Spleen (tissue), 11 donors: ENCODE measurements around the gene FHIT. TPM values are rescaled to one million over a fixed set of nuclear protein-coding genes. Genes with fewer than 3 reads are reported as not detected.

Source experiments
- DNase-seq: peaks from one replicate; pipeline ENCODE4 v3.0.0-alpha.2; 2020
- H3K27ac ChIP-seq, 8 donors: fragments of 200-600 bp; sonication (generic) in 7 of 8; 1 replicate in 4 of 8; 2 replicates in 4 of 8; pipeline versions ENCODE4 v1.5.0 to v1.8.0; 2016 to 2021; ENCODE audit warnings: inconsistent platforms in 4 of 8, mild to moderate bottlenecking in 4 of 8, moderate library complexity in 1 of 8
- H3K27me3 ChIP-seq, 7 donors: fragments of 200-600 bp; sonication (generic) in 6 of 7; replicated peaks in 1 of 7; 1 replicate in 4 of 7; 2 replicates in 3 of 7; pipeline versions ENCODE4 v1.5.0 to v1.8.0; 2016 to 2021; ENCODE audit warnings: inconsistent platforms in 3 of 7, mild to moderate bottlenecking in 1 of 7
- H3K36me3 ChIP-seq, 6 donors: fragments of 200-600 bp; sonication (generic) in 5 of 6; 1 replicate in 4 of 6; 2 replicates in 2 of 6; pipeline versions ENCODE4 v1.5.0 to v1.8.0; 2016 to 2021; ENCODE audit warnings: inconsistent platforms in 2 of 6
- H3K4me1 ChIP-seq, 6 donors: fragments of 200-600 bp; sonication (generic) in 5 of 6; 1 replicate in 3 of 6; 2 replicates in 3 of 6; pipeline versions ENCODE4 v1.5.0 to v1.8.0; 2016 to 2021; ENCODE audit warnings: inconsistent platforms in 3 of 6
- H3K4me3 ChIP-seq, 8 donors: fragments of 200-600 bp; sonication (generic) in 7 of 8; 1 replicate in 4 of 8; 2 replicates in 4 of 8; pipeline versions ENCODE4 v1.5.0 to v1.8.0; 2016 to 2021; ENCODE audit warnings: inconsistent platforms in 4 of 8, mild to moderate bottlenecking in 4 of 8, moderate library complexity in 2 of 8
- H3K9me3 ChIP-seq, 8 donors: fragments of 200-600 bp; sonication (generic) in 7 of 8; 1 replicate in 4 of 8; 2 replicates in 4 of 8; pipeline versions ENCODE4 v1.5.0 to v1.8.0; 2016 to 2021; ENCODE audit warnings: inconsistent platforms in 4 of 8
- POLR2A ChIP-seq, 3 donors: fragments of 450-650 bp; IDR thresholded peaks; one replicate each; pipeline ENCODE4 v1.5.1; 2017; ENCODE audit warnings: antibody characterized with exemption in 3 of 3, mild to moderate bottlenecking in 1 of 3
- POLR2AphosphoS5 ChIP-seq, 3 donors: sonication (generic); formaldehyde crosslinking; IDR thresholded peaks; one replicate each; pipeline ENCODE4 v1.5.1; 2017; ENCODE audit warnings: antibody characterized with exemption in 3 of 3
- WGBS, 5 donors: extraction: QIAGEN DNeasy Blood & Tissue Kit in 3 of 5; methylation state at CpG; one replicate each; pipeline versions ENCODE4 v1.1.5 to v1.1.7; 2013 to 2018; 5-methylcytosine and 5-hydroxymethylcytosine counted together
- intact Hi-C: fragments of 100-400 bp; cut with DNase I; formaldehyde crosslinking; loops from one replicate; pipeline ENCODE4 v1.15.0; 2023; ENCODE audit warnings: low total_unique reads
- polyA plus RNA-seq, 3 donors: library from polyadenylated mRNA; stranded (reverse); fragments of 200-250 nt; gene quantifications; one replicate each; pipeline ENCODE4 v1.2.1, GENCODE V29; 2013
- total RNA-seq, 7 donors: library from RNA; depleted of rRNA in 3 of 7; stranded (reverse); fragments of >200 nt in 3 of 7; fragmentation: NEBNext Ultra II Directional in 4 of 7; extraction: Animal tissue kit (Norgen Biotek cat#: 25700) in 4 of 7; gene quantifications; one replicate each; pipeline versions ENCODE4 v1.1.0 to v1.2.1, GENCODE V29; 2016 to 2021
- TF ChIP-seq, protein P1 (sequence below), 11 experiments: fragments of 200-600 bp in 7 of 11; fragments of 450-650 bp in 4 of 11; sonication (generic) in 4 of 11; IDR thresholded peaks in 8 of 11; conservative IDR thresholded peaks in 3 of 11; 1 replicate in 7 of 11; 2 replicates in 4 of 11; pipeline versions ENCODE4 v1.4.0 to v1.8.0; 2016 to 2021; ENCODE audit warnings: antibody characterized with exemption in 11 of 11, inconsistent platforms in 4 of 11, mild to moderate bottlenecking in 1 of 11
- donor health status: healthy with polysubstance abuse.
- donor health status: DM: no; HTN: no; CAD: no; lungs with moderate emphysema.
- donor health status: DM: no; HTN: no; CAD: no.
- donor health status: Bipolar disorder and iron deficiency.
- donor health status: healthy.
- donor health status: DM: no; HTN: no; CAD: no.
- donor health status: DM: yes; HTN: yes; CAD: no.

Gene FHIT
- total and polyA plus RNA-seq, 10 donors = 4.1 to 23.1 (median 12.2) TPM

GRCh38 chr3:60028233-60028632 is 1223.0 kb downstream of the FHIT start:
- intact Hi-C loops = no loop called here
- peaks cover 0 to 8% (median 0%) of the 10 kb centered on the region in 6 donors for H3K4me1 ChIP-seq
- no peaks in the 10 kb centered on the region for H3K27me3 ChIP-seq
- TF ChIP-seq, protein P1, sequence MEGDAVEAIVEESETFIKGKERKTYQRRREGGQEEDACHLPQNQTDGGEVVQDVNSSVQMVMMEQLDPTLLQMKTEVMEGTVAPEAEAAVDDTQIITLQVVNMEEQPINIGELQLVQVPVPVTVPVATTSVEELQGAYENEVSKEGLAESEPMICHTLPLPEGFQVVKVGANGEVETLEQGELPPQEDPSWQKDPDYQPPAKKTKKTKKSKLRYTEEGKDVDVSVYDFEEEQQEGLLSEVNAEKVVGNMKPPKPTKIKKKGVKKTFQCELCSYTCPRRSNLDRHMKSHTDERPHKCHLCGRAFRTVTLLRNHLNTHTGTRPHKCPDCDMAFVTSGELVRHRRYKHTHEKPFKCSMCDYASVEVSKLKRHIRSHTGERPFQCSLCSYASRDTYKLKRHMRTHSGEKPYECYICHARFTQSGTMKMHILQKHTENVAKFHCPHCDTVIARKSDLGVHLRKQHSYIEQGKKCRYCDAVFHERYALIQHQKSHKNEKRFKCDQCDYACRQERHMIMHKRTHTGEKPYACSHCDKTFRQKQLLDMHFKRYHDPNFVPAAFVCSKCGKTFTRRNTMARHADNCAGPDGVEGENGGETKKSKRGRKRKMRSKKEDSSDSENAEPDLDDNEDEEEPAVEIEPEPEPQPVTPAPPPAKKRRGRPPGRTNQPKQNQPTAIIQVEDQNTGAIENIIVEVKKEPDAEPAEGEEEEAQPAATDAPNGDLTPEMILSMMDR (IDR thresholded peaks at IDR 0.05 in 8 of 11, conservative IDR thresholded peaks at IDR 0.05 in 3 of 11) = no peak
- no peak for TF ChIP-seq POLR2A (IDR thresholded peaks at IDR 0.05)
- TF ChIP-seq POLR2AphosphoS5 (IDR thresholded peaks at IDR 0.05) = no peak
- no peaks in the 10 kb centered on the region for H3K9me3 ChIP-seq
- no peaks in the 10 kb centered on the region for H3K36me3 ChIP-seq
- 61 to 95% (median 89%) methylated on average over 2 of the region's 2 CpGs for WGBS, 5 donors
- no peak for DNase-seq
- no peak overlapping the region for H3K4me3 ChIP-seq
- no peak overlapping the region for H3K27ac ChIP-seq

- TF ChIP-seq POLR2AphosphoS5 (IDR thresholded peaks at IDR 0.05) (no peak), POLR2A (IDR thresholded peaks at IDR 0.05) (no peak)
- TF ChIP-seq, protein P1 (IDR thresholded peaks at IDR 0.05 in 8 of 11, conservative IDR thresholded peaks at IDR 0.05 in 3 of 11) = no peak
- no peak overlapping the region for H3K4me3 ChIP-seq
- intact Hi-C loops = no loop called here
- H3K36me3 ChIP-seq = no peaks in the 10 kb centered on the region
- WGBS, 5 donors = 78 to 90% (median 87%) methylated on average over 7 of the region's 7 CpGs
- no peak overlapping the region for H3K27ac ChIP-seq
- no peaks in the 10 kb centered on the region for H3K9me3 ChIP-seq
- peaks cover 0 to 8% (median 0%) of the 10 kb centered on the region in 6 donors for H3K4me1 ChIP-seq
- DNase-seq = no peak
- no peaks in the 10 kb centered on the region for H3K27me3 ChIP-seq
Measured at GRCh38 chr3:60027335-60027734, 1223.9 kb downstream of the FHIT start.

GRCh38 chr3:60025096-60026050 is 1225.9 kb downstream of the FHIT start:
- peaks cover 0 to 8% (median 0%) of the 10 kb centered on the region in 6 donors for H3K4me1 ChIP-seq
- no peaks in the 10 kb centered on the region for H3K9me3 ChIP-seq
- H3K27ac ChIP-seq = no peak overlapping the region
- no peak for DNase-seq
- no peak overlapping the region for H3K4me3 ChIP-seq
- no peak for TF ChIP-seq POLR2AphosphoS5 (IDR thresholded peaks at IDR 0.05)
- TF ChIP-seq, protein P1 (IDR thresholded peaks at IDR 0.05 in 8 of 11, conservative IDR thresholded peaks at IDR 0.05 in 3 of 11) = no peak
- TF ChIP-seq POLR2A (IDR thresholded peaks at IDR 0.05) = no peak
- H3K27me3 ChIP-seq = no peaks in the 10 kb centered on the region
- WGBS, 5 donors = 85 to 96% (median 92%) methylated on average over 3 of the region's 3 CpGs
- intact Hi-C loops = no loop called here
- H3K36me3 ChIP-seq = no peaks in the 10 kb centered on the region

DNA sequence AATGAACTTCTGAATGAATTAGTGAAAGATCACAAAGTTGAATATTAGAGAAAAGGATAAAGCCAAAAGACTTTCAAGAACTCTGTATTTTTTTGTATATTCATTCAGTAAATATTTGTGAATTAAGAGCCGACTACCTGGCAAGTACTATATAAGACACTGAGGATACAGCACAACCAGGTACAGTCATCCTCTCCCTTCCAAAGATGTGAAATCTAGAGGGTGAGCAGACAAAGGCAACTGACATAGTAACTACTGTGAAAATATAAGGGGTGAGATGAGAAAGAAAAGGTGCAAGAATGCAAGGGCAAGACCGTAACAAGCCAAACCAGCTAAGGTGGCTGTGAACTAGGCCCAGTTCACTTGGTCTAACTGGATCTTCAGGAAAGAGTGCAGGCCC is 1226.9 kb downstream of the FHIT start:
- 93 to 99% (median 95%) methylated on average over 2 of the region's 2 CpGs for WGBS, 5 donors
- TF ChIP-seq POLR2AphosphoS5 (IDR thresholded peaks at IDR 0.05) (no peak), POLR2A (IDR thresholded peaks at IDR 0.05) (no peak)
- TF ChIP-seq, protein P1 (IDR thresholded peaks at IDR 0.05 in 8 of 11, conservative IDR thresholded peaks at IDR 0.05 in 3 of 11) = no peak
- Histone ChIP-seq H3K27me3 (no peaks in the 10 kb centered on the region), H3K4me1 (peaks cover 0 to 8% (median 0%) of the 10 kb centered on the region in 6 donors), H3K9me3 (no peaks in the 10 kb centered on the region), H3K4me3 (no peak overlapping the region), H3K27ac (no peak overlapping the region), H3K36me3 (no peaks in the 10 kb centered on the region)
- DNase-seq = no peak
- intact Hi-C loops = no loop called here
